HL-60 (cell line): Measurements from ENCODE around the gene SUPT5H.

Experiments
- DNase-seq, 2 experiments: peaks; one replicate each; pipeline ENCODE4 v3.0.0-alpha.2; 2010 to 2020; ENCODE audit warnings: low read depth in 1 of 2, low spot score in 1 of 2
- H3K27ac ChIP-seq: fragments of 250-450 bp; sonication (Bioruptor Pico); replicated peaks from 2 replicates; pipeline ENCODE4 v1.5.1; 2020; ENCODE audit warnings: mild to moderate bottlenecking, moderate library complexity
- H3K27me3 ChIP-seq: fragments of 250-450 bp; sonication (Bioruptor Pico); 2 replicates; pipeline ENCODE4 v1.5.1; 2021; ENCODE audit warnings: mild to moderate bottlenecking, moderate library complexity; ENCODE audit not compliant: insufficient read depth, poor library complexity, severe bottlenecking
- H3K4me3 ChIP-seq: replicated peaks from 2 replicates; pipeline ENCODE4 v1.5.1; 2011; ENCODE audit warnings: mild to moderate bottlenecking, control low read depth, low read length; ENCODE audit not compliant: insufficient read depth
- GABPA ChIP-seq: IDR thresholded peaks from 2 replicates; pipeline ENCODE4 v1.6.1; 2012; ENCODE audit warnings: low read depth
- POLR2AphosphoS5 ChIP-seq: IDR thresholded peaks from 2 replicates; pipeline ENCODE4 v1.6.1; 2012; ENCODE audit warnings: low read depth
- SPI1 ChIP-seq: IDR thresholded peaks from 2 replicates; pipeline ENCODE4 v1.6.1; 2012; ENCODE audit warnings: low read depth, mild to moderate bottlenecking, borderline replicate concordance
- TF ChIP-seq, protein P1 (sequence below): IDR thresholded peaks from one replicate; pipeline ENCODE4 v1.5.1; 2011; ENCODE audit warnings: low read length, control low read depth, inconsistent platforms; ENCODE audit not compliant: insufficient read depth
- TF ChIP-seq, protein P2 (sequence below): IDR thresholded peaks from 2 replicates; pipeline ENCODE4 v1.6.1; 2012; ENCODE audit warnings: low read depth; ENCODE audit not compliant: insufficient replicate concordance

SUPT5H gene

DNA sequence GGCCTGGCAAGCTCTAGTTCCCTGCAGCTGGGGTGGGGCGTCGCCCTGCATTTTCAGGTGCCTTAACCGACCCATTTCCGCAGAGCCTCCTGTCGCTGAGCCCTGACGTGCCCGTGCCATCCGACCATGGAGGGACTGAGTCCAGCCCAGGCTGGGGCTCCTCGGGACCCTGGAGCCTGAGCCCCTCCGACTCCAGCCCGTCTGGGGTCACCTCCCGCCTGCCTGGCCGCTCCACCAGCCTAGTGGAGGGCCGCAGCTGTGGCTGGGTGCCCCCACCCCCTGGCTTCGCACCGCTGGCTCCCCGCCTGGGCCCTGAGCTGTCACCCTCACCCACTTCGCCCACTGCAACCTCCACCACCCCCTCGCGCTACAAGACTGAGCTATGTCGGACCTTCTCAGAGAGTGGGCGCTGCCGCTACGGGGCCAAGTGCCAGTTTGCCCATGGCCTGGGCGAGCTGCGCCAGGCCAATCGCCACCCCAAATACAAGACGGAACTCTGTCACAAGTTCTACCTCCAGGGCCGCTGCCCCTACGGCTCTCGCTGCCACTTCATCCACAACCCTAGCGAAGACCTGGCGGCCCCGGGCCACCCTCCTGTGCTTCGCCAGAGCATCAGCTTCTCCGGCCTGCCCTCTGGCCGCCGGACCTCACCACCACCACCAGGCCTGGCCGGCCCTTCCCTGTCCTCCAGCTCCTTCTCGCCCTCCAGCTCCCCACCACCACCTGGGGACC lies 37.6 kb upstream of the SUPT5H start:
- Histone ChIP-seq H3K27me3 (peaks cover 4% of the 10 kb centered on the region), H3K4me3 (peak overlapping the region; percentile 91), H3K27ac (peak overlapping the region; percentile 87)
- TF ChIP-seq POLR2AphosphoS5 (peak; percentile 10; the same call in 1 of the 2 replicates), SPI1 (no peak)
- TF ChIP-seq, protein P1, sequence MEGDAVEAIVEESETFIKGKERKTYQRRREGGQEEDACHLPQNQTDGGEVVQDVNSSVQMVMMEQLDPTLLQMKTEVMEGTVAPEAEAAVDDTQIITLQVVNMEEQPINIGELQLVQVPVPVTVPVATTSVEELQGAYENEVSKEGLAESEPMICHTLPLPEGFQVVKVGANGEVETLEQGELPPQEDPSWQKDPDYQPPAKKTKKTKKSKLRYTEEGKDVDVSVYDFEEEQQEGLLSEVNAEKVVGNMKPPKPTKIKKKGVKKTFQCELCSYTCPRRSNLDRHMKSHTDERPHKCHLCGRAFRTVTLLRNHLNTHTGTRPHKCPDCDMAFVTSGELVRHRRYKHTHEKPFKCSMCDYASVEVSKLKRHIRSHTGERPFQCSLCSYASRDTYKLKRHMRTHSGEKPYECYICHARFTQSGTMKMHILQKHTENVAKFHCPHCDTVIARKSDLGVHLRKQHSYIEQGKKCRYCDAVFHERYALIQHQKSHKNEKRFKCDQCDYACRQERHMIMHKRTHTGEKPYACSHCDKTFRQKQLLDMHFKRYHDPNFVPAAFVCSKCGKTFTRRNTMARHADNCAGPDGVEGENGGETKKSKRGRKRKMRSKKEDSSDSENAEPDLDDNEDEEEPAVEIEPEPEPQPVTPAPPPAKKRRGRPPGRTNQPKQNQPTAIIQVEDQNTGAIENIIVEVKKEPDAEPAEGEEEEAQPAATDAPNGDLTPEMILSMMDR, result no peak
- peak in 1 of 2 experiments; percentile 56 for DNase-seq

DNA sequence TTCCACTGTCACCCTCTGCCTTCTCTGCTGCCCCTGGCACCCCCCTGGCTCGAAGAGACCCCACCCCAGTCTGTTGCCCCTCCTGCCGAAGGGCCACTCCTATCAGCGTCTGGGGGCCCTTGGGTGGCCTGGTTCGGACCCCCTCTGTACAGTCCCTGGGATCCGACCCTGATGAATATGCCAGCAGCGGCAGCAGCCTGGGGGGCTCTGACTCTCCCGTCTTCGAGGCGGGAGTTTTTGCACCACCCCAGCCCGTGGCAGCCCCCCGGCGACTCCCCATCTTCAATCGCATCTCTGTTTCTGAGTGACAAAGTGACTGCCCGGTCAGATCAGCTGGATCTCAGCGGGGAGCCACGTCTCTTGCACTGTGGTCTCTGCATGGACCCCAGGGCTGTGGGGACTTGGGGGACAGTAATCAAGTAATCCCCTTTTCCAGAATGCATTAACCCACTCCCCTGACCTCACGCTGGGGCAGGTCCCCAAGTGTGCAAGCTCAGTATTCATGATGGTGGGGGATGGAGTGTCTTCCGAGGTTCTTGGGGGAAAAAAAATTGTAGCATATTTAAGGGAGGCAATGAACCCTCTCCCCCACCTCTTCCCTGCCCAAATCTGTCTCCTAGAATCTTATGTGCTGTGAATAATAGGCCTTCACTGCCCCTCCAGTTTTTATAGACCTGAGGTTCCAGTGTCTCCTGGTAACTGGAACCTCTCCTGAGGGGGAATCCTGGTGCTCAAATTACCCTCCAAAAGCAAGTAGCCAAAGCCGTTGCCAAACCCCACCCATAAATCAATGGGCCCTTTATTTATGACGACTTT lies 36.8 kb upstream of the SUPT5H start:
- Histone ChIP-seq H3K27ac (peak overlapping the region; percentile 95), H3K4me3 (peak overlapping the region; percentile 91), H3K27me3 (peaks cover 7% of the 10 kb centered on the region)
- no peak for TF ChIP-seq POLR2AphosphoS5
- TF ChIP-seq, protein P2, sequence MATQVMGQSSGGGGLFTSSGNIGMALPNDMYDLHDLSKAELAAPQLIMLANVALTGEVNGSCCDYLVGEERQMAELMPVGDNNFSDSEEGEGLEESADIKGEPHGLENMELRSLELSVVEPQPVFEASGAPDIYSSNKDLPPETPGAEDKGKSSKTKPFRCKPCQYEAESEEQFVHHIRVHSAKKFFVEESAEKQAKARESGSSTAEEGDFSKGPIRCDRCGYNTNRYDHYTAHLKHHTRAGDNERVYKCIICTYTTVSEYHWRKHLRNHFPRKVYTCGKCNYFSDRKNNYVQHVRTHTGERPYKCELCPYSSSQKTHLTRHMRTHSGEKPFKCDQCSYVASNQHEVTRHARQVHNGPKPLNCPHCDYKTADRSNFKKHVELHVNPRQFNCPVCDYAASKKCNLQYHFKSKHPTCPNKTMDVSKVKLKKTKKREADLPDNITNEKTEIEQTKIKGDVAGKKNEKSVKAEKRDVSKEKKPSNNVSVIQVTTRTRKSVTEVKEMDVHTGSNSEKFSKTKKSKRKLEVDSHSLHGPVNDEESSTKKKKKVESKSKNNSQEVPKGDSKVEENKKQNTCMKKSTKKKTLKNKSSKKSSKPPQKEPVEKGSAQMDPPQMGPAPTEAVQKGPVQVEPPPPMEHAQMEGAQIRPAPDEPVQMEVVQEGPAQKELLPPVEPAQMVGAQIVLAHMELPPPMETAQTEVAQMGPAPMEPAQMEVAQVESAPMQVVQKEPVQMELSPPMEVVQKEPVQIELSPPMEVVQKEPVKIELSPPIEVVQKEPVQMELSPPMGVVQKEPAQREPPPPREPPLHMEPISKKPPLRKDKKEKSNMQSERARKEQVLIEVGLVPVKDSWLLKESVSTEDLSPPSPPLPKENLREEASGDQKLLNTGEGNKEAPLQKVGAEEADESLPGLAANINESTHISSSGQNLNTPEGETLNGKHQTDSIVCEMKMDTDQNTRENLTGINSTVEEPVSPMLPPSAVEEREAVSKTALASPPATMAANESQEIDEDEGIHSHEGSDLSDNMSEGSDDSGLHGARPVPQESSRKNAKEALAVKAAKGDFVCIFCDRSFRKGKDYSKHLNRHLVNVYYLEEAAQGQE, result no peak
- TF ChIP-seq GABPA, result no peak
- TF ChIP-seq, protein P1, result no peak
- no peak for TF ChIP-seq SPI1
- no peak for DNase-seq

DNA sequence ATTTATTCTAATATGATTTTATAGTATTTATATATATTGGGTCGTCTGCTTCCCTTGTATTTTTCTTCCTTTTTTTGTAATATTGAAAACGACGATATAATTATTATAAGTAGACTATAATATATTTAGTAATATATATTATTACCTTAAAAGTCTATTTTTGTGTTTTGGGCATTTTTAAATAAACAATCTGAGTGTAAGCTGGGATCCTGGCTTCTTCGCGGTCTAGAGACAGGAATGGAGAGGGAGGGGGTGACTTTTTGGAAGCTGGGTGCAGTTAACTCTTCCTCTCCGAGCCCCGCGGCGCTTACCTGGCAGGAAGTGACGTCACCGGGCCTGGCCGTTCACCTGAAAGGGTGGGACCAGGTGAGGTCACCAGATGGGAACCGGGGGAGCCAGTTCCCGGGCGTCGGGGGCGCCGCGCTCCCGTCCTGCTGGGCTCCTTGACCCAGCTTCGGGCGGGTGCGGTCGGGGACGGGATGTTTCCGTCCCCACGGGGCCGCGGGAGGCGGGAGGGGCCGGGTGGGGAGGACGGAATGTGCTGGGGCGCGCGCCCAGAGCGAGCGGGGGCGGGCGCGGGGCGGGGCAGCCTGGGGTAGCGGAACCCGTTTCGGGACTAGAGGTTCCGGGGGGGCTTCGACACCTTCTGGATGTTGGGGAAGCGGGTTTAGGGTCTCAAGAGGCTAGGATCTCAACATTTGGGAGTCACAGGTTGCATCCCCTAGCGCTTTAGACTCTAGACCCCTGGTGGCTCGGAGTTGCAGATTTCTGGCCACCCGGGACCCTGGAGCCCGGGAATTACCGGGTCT lies 36.0 kb upstream of the SUPT5H start:
- H3K4me3 ChIP-seq, result peak overlapping the region; percentile 91
- TF ChIP-seq POLR2AphosphoS5 (peak; percentile 47; the same call in 1 of the 2 replicates), SPI1 (0 out of 2 replicates have a peak, but pooled peaks have one; percentile 1), GABPA (no peak)
- TF ChIP-seq, protein P1, result no peak
- TF ChIP-seq, protein P2, result no peak
- peaks cover 14% of the 10 kb centered on the region for H3K27me3 ChIP-seq
- peak overlapping the region; percentile 95 for H3K27ac ChIP-seq
- peak; percentile 68 to 87 for DNase-seq
